Ovary (tissue), 3 donors: ENCODE data around the gene IFI16.

Experiments
- CTCF ChIP-seq, 3 donors: fragments of 450-650 bp in 2 of 3; fragments of 200-600 bp in 1 of 3; IDR thresholded peaks; one replicate each; pipeline versions ENCODE4 v1.5.1 to v1.8.0; 2016 to 2022; ENCODE audit warnings: antibody characterized with exemption in 3 of 3, mild to moderate bottlenecking in 1 of 3
- EP300 ChIP-seq: sonication (generic); formaldehyde crosslinking; IDR thresholded peaks from one replicate; pipeline ENCODE4 v1.6.1; 2017; ENCODE audit warnings: antibody characterized with exemption
- POLR2A ChIP-seq: fragments of 450-650 bp; IDR thresholded peaks from one replicate; pipeline ENCODE4 v1.6.1; 2017; ENCODE audit warnings: antibody characterized with exemption, mild to moderate bottlenecking, moderate library complexity
- donor health status: DM: no; HTN: no; CAD: no.

- no peak for TF ChIP-seq CTCF (IDR thresholded peaks at IDR 0.05)
- no peak for TF ChIP-seq EP300
- TF ChIP-seq POLR2A: no peak
These were observed 78.3 kb downstream of the IFI16 start for GRCh38 chr1:159088050-159088449.
